Progenitor cell of endocrine pancreas (in vitro differentiated cells): ENCODE measurements around the gene ERV3-1. TPM values are rescaled to one million over a fixed set of nuclear protein-coding genes. Genes with fewer than 3 reads are reported as not detected.
A peak's percentile ranks its signal among the peaks of the same experiment; 100 is the strongest.
"Not testable (repeated sequence)": the region's sequence is repeated elsewhere in the genome, so short reads cannot be mapped to it uniquely, and the experiment has no call there.

Source experiments
- DNase-seq: peaks from one replicate; pipeline ENCODE4 v3.0.0; 2021; ENCODE audit warnings: low spot score; ENCODE audit not compliant: unreplicated experiment
- H3K27ac Mint-ChIP-seq: 2 replicates; pipeline ENCODE4 v1.8.0; 2021; ENCODE audit warnings: mild to moderate bottlenecking, moderate library complexity, mixed read lengths
- H3K27me3 Mint-ChIP-seq: 2 replicates; pipeline ENCODE4 v1.8.0; 2021; ENCODE audit warnings: mixed read lengths
- H3K36me3 Mint-ChIP-seq: 2 replicates; pipeline ENCODE4 v1.8.0; 2022; ENCODE audit warnings: mixed read lengths; ENCODE audit not compliant: insufficient read depth
- H3K4me1 Mint-ChIP-seq: 2 replicates; pipeline ENCODE4 v1.8.0; 2021; ENCODE audit warnings: low read depth, mixed read lengths
- H3K4me3 Mint-ChIP-seq: 2 replicates; pipeline ENCODE4 v1.8.0; 2021; ENCODE audit warnings: low read depth, mild to moderate bottlenecking, moderate library complexity, mixed read lengths
- H3K9me3 Mint-ChIP-seq: 2 replicates; pipeline ENCODE4 v1.8.0; 2021; ENCODE audit warnings: low read depth, mixed read lengths
- long read RNA-seq: library from polyadenylated mRNA; unstranded; transcript quantifications from one replicate; pipeline ENCODE4 v2.0.0, GENCODE V29; 2020
- total RNA-seq: library from RNA; stranded (reverse); gene quantifications from 2 replicates; pipeline ENCODE4 v1.2.1, GENCODE V29; 2021
- TF ChIP-seq, protein P1 (sequence below): fragments of 200-600 bp; sonication (generic); IDR thresholded peaks from one replicate; pipeline ENCODE4 v1.5.0; 2021; ENCODE audit warnings: antibody characterized with exemption, mild to moderate bottlenecking; ENCODE audit not compliant: unreplicated experiment

The ERV3-1 gene
- 69.0 and 77.2 TPM in 2 replicates for total RNA-seq
- long read RNA-seq, transcript ERV3-1-201 (2 exons, 2,719 nt), result major isoform, 51 of 101 reads
- long read RNA-seq, partial matches to known transcripts, result 0 of 101 reads
- long read RNA-seq, other reads (novel, unspliced or antisense), result 50 of 101 reads

GRCh38 chr7:65006094-65006992 lies at the start of gene ERV3-1:
Gene ERV3-1, minus strand, starts transcription at chr7:65006687. Its CDS starts 13,661 bp downstream, at chr7:64993026.
- Mint-ChIP-seq H3K27ac (peak within 1 kb of the TSS; percentile 100), H3K4me1 (peaks cover 9% of the 10 kb centered on the region), H3K27me3 (no peaks in the 10 kb centered on the region), H3K4me3 (peak within 1 kb of the TSS; percentile 97), H3K9me3 (peaks cover 18% of the 10 kb centered on the region), H3K36me3 (peaks cover 36% of the 10 kb centered on the region)
- TF ChIP-seq, protein P1, sequence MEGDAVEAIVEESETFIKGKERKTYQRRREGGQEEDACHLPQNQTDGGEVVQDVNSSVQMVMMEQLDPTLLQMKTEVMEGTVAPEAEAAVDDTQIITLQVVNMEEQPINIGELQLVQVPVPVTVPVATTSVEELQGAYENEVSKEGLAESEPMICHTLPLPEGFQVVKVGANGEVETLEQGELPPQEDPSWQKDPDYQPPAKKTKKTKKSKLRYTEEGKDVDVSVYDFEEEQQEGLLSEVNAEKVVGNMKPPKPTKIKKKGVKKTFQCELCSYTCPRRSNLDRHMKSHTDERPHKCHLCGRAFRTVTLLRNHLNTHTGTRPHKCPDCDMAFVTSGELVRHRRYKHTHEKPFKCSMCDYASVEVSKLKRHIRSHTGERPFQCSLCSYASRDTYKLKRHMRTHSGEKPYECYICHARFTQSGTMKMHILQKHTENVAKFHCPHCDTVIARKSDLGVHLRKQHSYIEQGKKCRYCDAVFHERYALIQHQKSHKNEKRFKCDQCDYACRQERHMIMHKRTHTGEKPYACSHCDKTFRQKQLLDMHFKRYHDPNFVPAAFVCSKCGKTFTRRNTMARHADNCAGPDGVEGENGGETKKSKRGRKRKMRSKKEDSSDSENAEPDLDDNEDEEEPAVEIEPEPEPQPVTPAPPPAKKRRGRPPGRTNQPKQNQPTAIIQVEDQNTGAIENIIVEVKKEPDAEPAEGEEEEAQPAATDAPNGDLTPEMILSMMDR, result no peak
- DNase-seq, result peak; percentile 84

GRCh38 chr7:65055786-65056185 lies 49.3 kb upstream of the ERV3-1 start:
- peaks cover 32% of the 10 kb centered on the region for H3K36me3 Mint-ChIP-seq
- H3K27ac Mint-ChIP-seq, H3K4me3 Mint-ChIP-seq, H3K9me3 Mint-ChIP-seq, DNase-seq, H3K27me3 Mint-ChIP-seq, H3K4me1 Mint-ChIP-seq: not testable (repeated sequence)

- H3K27me3 Mint-ChIP-seq, H3K4me1 Mint-ChIP-seq, DNase-seq, H3K27ac Mint-ChIP-seq, H3K9me3 Mint-ChIP-seq, H3K4me3 Mint-ChIP-seq: not testable (repeated sequence)
- peaks cover 34% of the 10 kb centered on the region for H3K36me3 Mint-ChIP-seq
Measured at GRCh38 chr7:65054466-65054994, 48.0 kb upstream of the ERV3-1 start.

DNA sequence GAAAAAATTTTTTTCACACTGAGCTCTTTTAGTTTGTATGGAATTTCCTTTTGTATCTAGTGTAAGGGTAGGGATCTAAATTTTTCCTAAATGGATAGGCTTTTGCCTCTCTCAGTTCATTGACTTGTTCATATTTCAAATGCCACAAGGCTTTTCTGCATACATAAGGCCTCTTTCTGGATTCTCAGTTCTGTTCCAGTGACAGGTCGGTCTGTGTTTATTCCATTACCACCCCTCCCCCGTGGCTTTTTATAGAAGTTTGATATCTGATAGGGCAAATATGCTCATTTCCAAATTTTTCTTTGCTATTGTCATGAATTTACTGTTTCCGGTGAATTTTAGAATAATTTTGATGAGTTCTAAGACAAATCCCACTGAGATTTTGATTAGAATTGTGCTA lies 45.2 kb upstream of the ERV3-1 start:
- not testable (repeated sequence) for H3K27ac Mint-ChIP-seq, H3K4me3 Mint-ChIP-seq, H3K9me3 Mint-ChIP-seq, H3K27me3 Mint-ChIP-seq, DNase-seq, H3K4me1 Mint-ChIP-seq
- peaks cover 22% of the 10 kb centered on the region for H3K36me3 Mint-ChIP-seq

- DNase-seq, H3K9me3 Mint-ChIP-seq, H3K27ac Mint-ChIP-seq, H3K4me3 Mint-ChIP-seq, H3K4me1 Mint-ChIP-seq, H3K27me3 Mint-ChIP-seq: not testable (repeated sequence)
- H3K36me3 Mint-ChIP-seq, result peaks cover 20% of the 10 kb centered on the region
Measured at GRCh38 chr7:65051139-65051538, 44.7 kb upstream of the ERV3-1 start.

DNA sequence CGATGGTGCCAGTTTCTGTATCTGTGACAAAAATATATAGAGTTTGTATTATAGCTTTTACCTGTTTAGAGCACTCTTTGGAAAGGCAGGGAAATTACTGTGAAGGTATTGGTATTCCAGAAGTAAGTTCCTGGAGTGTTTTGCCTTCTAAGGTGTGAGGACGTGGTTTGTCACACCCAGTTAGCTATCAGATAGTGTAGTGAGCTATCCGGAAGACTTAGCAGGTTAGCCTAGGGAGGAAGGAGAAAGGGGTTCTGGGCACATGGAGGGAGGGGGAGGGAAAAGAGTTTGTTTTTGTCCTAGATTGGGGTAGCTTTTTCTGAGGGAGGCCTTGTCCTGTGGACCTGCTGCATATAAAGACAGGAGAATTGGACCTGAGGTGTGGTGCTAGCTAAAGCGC lies 39.8 kb upstream of the ERV3-1 start:
- H3K27ac Mint-ChIP-seq, H3K4me3 Mint-ChIP-seq, H3K4me1 Mint-ChIP-seq: not testable (repeated sequence)

DNA sequence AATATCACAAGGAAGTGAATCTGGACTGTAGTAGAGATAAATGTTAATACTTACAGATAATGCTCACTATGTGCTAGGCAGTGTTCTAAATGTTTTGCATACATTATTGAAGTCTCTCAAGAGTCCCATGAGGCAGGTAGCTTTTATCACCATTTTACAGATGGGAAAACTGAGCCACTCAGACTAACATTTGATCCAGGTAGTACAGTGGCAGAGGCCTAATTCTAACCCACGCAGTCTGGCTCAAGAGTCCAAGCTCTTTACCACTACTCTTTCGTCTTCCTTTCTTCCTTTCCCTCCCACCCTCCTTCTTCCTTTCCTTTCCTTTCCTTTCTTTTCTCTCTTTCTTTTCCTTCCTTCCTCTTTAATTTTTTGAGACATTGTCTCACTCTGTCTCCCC lies 39.1 kb upstream of the ERV3-1 start:
- H3K27ac Mint-ChIP-seq, H3K27me3 Mint-ChIP-seq, H3K36me3 Mint-ChIP-seq, H3K4me3 Mint-ChIP-seq, H3K9me3 Mint-ChIP-seq, H3K4me1 Mint-ChIP-seq, DNase-seq: not testable (repeated sequence)

More for the DNA sequence above, 39.8 kb upstream of the ERV3-1 start:
- not testable (repeated sequence) for H3K9me3 Mint-ChIP-seq, DNase-seq, H3K27me3 Mint-ChIP-seq
- H3K36me3 Mint-ChIP-seq, result peaks cover 10% of the 10 kb centered on the region

DNA sequence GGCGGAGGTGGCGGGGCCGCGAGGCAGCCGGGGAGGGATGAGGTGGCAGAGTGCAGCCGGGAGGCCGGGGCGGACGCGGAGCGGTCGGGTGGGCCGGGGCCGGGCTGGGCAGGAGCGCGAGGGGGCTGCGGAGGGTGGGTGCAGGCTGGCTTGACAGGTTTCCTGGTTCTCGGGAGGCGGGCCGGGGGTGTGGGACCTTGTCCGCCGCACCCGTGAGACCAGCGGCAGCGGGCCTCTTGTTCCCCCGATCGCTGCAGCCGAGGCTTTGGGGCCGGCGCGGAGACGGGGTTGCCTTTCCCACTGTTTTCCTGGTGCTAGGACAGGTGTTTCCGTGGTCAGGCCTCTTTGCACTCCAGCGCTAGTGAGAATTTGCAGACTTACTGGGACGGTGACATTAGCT lies 32.3 kb upstream of the ERV3-1 start:
- H3K9me3 Mint-ChIP-seq, H3K36me3 Mint-ChIP-seq, H3K27me3 Mint-ChIP-seq: not testable (repeated sequence)
- peak overlapping the region; percentile 95 for H3K27ac Mint-ChIP-seq
- peaks cover 12% of the 10 kb centered on the region for H3K4me1 Mint-ChIP-seq
- DNase-seq, result peak; percentile 39
- H3K4me3 Mint-ChIP-seq, result peak overlapping the region; percentile 84
